NCI-H446 treated with DMSO at 0.1 percent for 48 hours (cell line): Measurements from ENCODE around the gene TRMT1.
"Not testable (repeated sequence)": the region's sequence is repeated elsewhere in the genome, so short reads cannot be mapped to it uniquely, and the experiment has no call there.

Experiments
- DNase-seq: peaks from one replicate; lab custom pipeline; 2025; lab: John Stamatoyannopoulos, UW

The TRMT1 gene

DNA sequence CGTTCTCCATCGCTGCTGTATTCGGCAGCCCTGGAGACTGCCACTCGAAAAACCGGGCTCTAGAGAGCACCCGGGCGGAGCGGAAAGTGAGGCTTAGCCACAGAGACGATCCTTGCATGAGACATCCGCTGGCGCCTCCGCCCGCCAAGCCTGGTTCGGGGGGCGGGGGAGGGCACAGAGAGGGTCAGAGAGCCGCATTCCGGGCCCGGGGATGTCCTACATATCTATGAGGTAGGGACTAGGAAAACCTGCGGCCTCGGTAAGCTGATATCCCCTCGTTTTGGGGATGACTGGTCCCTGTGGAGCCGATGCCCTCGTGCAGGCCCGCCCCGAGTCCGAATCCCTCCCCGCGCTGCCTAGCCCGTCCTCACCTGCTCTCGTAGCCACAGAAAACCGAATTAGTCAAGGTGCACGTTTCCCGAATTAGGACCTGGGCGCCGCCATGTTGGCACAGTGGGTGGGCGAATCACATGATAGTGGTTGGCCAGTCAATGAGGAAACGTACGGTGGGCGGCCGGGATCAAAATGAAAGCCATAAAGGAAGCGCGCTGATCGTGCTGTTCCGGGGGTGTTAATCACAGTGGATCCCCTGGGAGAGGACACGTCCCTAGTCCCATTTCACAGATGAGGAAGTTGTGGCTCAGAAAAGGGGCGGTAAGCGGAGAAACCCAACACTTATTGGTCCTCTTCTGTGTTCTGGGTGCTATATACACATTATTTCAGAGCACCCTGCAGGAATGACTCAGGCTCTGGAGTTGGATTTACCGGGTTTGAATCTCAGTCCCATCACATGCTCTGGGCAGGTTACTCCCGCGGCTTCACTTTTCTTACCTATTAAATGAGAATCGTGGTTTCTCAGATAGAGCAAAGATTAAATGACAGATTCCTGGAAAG lies at the start of gene TRMT1:
Gene TRMT1 (minus strand): TSS at position 459 of the 894 bp plus-strand sequence. CDS start 341 bp downstream, at position 118.
- DNase-seq, result peak; percentile 87

DNA sequence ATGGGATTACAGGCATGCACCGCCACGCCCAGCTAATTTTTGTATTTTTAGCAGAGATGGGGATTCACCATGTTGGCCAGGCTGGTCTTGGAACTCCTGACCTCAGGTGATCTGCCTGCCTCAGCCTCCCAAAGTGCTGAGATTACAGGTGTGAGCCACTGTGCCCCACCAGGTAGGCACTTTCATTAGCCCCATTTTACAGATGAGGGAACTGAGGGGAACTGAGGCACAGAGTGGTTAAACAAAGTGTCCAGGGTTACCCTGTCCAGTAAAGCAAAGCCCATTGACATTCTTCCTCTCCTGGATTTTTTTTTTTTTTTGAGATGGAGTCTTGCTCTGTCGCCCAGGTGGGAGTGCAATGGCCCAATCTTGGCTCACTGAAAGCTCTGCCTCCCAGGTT lies 49.6 kb upstream of the TRMT1 start:
- not testable (repeated sequence) for DNase-seq

DNA sequence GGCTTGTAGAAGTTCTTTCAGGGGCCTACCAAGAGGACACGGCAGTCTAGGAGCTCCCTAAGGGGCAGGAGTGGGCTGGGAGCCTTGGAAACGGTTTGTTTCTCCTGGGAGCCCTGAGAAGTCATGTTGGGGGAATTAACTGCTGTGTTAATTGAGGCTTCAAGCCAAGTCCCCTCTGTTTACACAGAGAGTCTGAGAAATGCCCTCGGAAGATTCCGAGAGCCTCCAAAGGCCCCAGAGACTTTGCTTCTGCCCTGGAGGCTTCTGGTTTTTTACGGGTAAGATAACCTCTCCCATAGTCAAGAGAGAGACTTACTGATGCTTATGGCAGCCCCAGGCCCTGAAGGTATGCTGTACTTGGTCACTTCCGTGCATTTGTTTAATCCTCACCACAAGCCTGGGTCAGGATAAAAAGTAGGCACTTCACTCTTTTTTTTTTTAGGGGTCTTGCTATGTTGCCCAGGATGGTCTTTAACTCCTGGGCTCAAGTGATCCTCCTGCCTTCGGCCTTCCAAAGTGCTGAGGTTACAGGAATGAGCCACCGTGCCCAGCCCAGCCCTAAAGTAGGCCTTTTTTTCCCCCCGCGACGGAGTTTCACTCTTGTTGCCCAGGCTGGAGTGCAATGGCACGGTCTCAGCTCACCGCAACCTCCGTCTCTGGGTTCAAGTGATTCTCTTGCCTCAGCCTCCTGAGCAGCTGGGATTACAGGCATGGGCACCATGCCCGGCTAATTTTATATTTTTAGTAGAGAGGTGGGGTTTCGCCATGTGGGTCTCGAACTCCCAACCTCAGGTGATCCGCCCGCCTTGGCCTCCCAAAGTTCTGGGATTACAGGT lies 48.8 kb upstream of the TRMT1 start:
- no peak for DNase-seq

DNA sequence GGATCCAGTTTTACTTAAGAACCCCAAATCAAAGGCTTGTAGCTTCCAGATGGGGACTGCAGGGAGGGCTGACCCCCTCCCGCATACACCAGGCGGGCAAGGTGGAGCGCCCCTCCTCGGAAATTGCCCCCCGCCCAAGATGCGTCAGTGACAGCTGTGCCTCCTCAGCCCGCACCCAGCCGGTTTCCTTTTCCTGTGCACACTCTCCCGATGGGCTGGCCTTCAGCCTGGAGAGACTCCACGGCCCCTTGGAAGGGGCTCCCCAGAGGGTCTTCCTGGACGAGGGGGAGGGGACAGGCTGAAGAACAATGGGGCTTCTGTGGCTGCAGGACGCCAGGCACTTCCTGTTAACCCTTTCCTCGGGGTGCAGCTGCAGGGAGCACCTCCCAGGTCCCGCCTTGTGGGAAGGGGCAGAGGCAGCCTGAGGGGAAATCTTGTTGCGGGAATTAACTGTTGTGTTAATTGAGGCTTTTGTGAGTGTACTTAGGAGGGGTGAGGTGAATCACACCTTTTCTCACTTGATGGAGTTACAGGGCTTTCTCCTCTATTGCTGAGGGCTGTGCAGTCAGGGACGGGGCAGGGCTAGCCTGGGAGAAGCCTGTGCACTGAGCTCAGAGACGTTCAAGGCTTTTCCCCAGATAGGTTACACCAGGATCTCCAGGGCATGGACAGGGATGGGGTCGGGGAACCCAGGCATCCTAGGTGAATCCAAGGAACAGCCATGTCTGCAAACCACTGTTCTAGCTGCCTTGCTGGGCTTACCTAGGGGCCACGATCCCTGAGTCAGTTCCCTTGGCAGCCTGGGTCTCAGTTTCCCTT lies 48.0 kb upstream of the TRMT1 start:
- no peak for DNase-seq

DNA sequence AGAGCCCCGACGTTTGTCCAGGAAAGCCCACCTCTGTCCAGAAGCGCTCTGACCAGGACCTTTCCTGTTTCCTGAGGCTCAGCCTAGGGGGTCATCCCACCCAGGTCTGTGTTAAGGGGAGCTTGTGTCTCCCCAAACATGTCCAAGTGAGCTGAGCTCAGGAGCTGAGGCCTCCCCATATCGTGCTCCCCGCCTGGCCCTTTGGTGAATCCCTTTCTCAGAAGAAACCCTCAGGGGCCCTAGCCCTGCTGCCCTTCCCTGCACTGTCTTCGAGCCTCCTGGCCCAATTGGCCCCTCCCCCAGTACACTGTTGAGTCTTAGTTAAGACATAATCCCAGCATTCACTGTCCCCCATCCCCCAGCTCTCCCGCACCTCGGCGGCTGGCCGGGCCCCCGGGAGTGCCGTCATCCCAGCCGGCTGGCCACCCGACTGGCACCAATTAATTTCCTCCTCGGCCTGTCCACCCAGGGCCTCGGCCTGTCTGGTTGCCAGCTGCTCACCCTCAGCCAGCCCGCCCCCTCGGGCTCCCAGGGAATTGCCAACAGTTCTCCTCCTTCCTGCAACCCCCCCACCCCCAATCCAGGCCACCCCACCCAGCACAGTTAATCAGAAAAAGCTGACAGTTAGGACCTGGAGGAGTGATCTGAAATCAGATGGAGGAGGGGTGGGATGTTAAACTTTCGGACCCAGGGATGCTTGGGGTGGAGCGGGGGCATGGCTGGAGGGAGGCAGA lies 47.2 kb upstream of the TRMT1 start:
- DNase-seq, result no peak

DNA sequence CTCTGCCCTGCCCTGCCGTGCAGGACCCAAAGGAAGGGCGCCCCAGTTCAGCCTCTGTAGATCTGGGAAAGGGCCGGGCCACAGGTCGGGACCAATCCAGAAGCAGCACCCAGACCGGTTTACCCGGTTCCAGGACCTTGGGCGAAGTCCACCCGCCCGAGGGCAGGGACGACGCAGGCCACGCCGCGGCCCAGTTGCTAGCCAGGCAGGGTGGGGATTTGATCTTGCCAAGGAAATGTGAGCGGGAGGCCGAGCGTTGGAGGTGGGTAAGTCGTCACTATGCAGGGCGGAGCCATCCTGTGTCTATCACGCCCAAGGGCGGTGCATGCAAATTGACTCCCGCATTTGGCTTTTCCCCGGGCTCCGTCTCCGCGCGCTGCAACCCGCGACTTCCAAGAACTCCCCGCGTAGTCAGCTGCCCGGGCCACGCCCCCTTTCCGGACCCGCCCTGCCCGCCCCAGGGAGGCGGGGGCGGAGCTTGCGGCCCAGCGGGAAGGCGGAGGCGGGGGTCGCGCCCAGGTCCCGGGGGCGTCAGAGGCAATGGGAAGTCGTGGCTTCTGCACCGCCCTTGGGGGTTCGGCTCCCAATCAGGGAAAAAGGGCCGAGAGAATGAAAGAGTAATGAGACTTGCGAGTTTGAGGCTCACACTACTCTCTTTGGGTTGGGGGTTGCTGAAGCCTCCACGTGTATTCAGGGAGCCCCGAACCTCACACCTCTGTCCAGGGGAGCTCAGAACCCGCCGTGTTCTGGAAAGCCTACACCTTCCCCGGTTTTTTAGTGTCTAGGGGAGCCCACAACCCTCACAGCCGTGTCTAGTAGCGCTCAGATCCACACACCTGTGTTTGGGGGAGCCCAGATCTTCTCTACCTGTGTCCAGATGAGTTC lies 46.4 kb upstream of the TRMT1 start:
- DNase-seq, result peak; percentile 58

DNA sequence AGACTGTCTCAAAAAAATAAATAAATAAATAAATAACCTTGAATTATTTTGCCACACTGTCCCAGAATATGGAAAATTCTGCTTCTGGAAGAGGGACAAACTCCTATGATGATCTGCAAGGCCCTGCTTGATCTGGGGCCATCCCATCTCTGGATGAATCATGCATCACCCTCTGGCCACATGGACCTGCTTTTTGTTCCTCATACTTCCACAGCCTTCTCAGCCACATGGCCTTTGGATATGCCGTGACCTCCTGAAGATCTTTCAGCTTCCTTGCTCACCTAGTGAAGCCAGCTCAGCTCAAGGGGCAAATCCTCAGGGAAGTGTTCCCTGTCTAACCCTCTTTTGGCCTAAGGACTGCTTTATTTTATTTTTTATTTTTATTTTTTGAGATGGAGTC lies 44.0 kb upstream of the TRMT1 start:
- no peak for DNase-seq

DNA sequence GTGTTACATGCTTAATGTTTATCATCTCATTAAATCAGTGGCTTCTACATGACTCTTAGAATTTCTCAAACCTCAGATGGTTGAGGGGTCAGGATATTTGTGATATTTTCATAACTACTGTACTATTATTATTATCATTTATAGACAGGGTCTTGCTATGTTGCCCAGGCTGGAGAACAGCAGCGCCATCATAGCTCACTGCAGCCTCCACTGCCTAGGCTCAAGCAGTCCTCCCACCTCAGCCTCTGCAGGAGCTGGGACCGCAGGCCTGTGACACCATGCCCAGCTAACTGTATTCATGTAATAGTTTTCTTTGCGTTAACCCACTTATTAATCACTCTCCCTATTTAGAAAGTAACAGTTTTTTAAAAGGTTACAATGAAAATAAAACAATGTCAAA lies 43.2 kb upstream of the TRMT1 start:
- no peak for DNase-seq

DNA sequence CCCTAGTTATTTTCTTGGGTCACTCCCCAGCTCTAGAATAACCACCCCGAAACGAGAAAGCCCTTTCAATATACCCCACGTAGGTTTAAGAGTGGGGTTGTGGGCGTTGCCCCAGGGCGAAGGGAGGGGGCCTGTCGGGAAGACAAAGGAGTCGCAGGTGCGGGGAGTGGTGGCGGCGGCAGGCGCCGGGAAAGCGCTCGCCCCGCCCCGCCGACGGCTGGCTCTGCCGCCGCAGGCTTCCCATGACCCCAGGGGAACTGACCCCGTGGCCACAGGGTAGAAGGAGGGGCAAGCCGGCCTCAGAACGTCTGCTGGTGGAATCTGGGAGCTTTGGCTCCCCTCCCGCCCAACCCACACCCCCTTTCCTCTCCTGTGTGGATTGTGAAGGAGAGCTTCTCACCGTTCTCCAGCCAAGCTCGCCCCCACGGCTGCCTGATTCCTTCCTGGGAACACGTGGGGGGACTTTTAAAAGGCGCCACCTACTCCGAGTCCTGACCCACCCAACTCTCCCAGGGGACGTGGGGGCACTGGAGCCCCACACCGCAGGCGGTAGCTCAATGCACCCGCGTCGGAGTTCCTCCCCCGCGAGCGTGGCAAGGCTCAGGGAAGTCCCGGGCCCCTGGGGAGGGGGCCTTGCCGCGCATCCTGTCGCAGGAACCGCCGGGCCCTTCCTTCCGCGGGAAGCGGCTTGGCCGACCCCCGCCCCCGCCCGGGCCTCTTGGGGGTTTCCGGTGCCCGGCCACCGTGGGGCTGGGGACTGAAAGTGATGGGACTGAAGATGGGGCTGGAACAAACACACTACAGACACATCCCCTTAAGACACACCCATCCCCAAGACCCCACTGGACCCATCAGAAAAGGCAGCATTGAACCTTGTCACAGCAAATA lies 39.2 kb upstream of the TRMT1 start:
- DNase-seq, result no peak

DNA sequence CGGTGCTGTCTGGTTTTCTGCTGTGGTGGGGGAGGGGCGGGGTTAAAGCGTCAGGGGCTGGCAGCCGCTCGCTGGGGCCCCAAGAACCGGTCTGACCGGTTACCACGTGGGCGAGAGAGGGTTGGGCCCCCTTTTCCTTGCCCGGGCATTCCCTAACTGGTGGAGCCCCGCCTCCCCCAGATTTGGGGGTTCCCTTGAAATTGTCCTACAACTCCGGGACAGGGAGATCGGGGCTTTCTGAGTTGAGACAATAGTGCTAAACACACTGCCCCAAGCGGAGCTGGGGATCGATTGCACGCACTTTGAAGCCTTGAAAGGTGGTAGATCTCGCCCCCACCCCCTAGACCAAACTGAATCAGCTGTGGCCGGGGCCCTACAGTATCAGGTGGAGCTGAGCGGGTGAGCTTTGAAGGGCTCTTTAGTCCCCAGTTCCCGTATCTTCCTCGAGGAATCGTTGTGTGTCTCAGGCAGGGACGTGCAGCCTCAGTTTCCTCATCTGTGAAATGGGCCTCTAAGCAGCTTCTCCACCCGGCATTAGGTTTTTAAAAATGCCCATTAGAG lies 38.5 kb upstream of the TRMT1 start:
- DNase-seq, result no peak

DNA sequence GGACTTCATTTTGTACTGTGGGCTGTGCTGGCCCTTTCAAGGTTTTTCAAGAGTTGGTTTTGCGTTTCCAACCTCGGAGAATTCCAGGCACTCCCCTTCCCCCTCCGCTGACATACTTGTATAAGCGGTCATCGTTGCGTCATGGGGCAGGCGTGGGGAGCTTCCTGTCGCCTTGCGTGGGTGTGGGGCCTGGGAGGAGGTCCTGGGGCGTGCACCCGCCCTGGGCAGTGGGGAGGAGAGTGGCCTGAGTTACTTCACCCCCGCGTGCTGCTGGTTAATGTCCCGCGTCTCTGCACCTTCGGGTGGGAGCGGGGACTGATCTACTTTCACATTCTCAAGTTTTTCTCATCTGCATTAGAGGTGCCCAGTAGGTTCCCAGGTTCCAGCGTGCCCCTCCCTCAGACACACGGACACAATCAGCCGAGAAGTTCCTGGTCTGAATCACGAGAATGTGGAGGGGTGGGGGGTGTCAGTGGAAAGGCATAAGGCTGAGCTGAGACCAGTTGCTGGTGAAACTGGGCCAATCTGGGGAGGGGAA lies 37.8 kb upstream of the TRMT1 start:
- DNase-seq, result peak; percentile 15

DNA sequence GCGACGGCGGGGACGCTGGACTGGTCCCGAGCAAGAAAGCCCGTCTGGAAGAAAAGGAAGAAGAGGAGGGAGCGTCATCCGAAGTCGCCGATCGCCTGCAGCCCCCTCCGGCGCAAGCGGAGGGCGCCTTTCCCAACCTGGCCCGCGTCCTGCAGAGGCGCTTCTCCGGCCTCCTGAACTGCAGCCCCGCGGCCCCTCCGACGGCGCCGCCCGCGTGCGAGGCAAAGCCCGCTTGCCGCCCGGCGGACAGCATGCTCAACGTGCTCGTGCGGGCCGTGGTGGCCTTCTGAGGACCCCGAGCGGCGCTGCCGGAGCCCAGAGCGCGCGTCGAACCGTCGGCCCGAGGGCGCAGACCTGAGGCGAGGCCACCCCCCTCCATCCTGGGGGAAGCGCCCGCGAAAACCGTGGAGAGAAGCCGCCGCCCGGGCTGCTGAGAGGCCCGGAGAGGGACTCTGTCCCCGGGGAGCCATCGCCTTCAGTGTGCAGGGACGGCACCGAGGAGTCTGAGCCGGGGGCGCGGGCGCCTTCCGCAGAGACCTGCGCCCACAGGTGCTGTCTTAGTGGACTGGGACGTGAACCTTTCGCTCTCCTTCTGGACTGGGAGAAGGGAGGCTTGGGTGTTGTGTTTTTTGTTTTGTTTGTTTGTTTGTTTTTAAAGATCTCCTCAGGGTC lies 37.2 kb upstream of the TRMT1 start:
- DNase-seq, result no peak

DNA sequence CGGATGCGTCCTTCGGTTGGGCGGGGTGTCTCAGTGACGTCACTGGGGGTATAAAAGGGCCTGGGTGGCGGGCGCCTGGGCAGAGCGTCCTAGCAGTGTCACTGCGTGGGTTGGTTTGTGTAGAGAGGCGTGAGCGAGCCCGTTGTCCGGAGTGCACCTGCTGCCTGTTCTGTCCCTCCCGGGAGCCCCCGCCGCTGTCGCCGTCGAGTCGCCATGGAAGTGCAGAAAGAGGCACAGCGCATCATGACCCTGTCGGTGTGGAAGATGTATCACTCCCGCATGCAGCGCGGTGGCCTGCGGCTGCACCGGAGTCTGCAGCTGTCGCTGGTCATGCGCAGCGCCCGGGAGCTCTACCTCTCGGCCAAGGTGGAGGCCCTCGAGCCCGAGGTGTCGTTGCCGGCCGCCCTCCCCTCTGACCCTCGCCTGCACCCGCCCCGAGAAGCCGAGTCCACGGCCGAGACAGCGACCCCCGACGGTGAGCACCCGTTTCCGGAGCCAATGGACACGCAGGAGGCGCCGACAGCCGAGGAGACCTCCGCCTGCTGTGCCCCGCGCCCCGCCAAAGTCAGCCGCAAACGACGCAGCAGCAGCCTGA lies 36.5 kb upstream of the TRMT1 start:
- peak; percentile 92 for DNase-seq

DNA sequence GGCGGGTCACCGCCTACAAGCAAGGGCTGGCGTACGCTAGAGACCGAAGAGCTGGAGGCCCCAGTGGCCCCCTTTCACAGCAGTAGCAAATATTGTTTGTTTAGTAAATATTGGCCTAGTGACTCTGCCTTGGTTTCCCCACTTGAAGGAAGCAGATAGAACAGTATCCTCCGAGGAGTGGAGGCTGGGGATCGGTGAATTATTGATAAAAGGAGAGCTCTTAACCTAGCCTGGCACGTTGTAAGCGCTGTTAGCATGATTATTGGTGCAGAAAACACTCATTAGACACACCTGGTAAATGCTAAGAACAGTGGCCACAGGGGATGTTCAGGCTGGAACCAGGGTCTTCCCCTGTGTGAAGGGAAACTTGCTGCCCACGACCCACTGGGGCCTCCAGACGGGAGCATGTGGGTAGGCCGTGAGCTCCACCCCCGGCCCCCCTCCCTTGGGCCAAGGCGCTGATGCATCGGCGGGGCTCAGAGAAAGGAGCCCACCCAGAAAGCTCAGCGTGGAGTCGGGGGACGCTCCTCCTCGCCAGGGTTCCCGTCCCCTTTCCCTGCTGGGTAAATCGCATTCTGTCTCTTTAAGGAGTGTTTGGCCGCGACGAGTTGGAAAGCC lies 35.9 kb upstream of the TRMT1 start:
- no peak for DNase-seq

DNA sequence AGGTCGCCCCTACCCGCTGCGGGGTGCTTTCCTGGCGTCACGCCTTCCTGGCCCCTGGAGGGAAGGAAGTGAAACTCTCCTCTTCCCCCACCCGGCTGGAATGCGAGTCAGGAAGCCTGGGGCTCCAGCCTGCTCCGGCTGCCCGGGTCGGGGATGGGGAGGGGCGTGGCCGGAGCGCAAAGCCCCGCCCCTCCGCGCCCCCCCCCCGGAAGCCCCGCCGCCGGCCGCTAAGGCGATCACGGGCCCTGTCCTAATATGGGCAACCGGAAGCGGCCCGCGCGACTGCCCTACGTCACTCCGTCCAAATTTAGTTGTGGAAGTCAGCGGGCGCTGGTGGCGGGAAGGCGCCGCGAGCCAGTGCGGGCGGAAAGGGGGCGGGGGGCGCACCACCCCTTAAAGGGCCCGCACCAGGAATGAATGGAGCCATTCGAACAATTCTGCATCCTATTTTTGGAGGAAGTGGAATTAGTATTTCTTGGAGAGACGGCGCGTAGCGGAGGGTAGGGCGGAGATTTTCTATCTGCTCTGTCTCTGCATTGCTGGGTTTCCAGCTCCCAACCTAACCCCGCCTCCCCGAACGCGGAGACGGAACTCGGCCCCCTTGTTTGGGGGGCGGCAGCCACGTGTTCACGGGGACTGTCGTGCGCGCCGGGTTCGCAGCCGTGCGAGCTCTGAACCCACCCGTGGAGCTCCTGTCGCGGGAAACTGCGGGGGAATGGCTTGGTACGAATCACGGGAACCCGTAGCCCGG lies 35.2 kb upstream of the TRMT1 start:
- DNase-seq, result peak; percentile 97

DNA sequence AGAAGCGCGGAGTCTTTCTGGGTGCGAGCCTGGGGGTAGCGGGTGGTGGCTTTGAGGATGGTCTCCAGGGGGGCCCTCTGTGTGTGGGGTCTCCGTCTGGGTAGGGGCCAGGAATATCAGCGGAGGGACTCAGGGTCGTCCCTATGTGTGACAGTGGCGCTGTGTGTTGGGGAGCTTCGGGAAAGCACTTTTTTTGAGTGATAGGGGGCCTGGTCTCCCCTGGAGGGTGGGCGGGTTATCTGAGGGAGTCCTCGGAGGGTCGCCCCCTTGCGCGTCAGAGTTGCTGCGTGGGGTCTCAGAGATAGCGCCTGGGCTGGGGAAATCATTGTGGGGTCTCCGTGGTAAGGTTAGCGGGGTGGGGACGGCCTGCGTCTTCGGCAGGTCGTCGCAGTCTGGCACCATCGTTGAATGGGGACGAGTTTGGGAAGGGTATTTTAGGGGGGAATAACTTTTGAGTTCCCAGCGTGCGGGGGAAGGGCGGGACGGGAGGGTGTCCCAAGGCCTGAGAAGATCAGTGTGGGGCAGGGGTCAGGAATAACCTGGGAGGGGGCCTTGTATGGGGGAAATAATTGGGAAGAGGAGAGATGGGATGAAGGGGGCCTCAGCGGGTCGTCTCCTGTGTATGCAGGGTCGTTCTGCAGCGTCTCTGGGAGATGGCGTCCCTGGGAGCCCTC lies 34.5 kb upstream of the TRMT1 start:
- no peak for DNase-seq
